NCI-H82 (cell line): ENCODE results near the gene C18orf63.
"Not testable (repeated sequence)": the region's sequence is repeated elsewhere in the genome, so short reads cannot be mapped to it uniquely, and the experiment has no call there.

ENCODE experiments used
- DNase-seq: peaks from one replicate; lab custom pipeline; 2025; lab: John Stamatoyannopoulos, UW

C18orf63 gene

GRCh38 chr18:74326791-74327190 is 11.2 kb downstream of the C18orf63 start:
- DNase-seq = not testable (repeated sequence)

- DNase-seq = no peak
Observed at GRCh38 chr18:74328206-74328605, 12.6 kb downstream of the C18orf63 start.

- DNase-seq = no peak
Observed at GRCh38 chr18:74329688-74330205, 14.1 kb downstream of the C18orf63 start.

- peak; percentile 3 for DNase-seq
Observed at GRCh38 chr18:74331404-74331803, 15.8 kb downstream of the C18orf63 start.

- no peak for DNase-seq
Observed at GRCh38 chr18:74333091-74333490, 17.5 kb downstream of the C18orf63 start.

GRCh38 chr18:74334242-74334893 is 18.7 kb downstream of the C18orf63 start:
- DNase-seq = no peak

- no peak for DNase-seq
Observed at GRCh38 chr18:74336656-74337055, 21.0 kb downstream of the C18orf63 start.

- DNase-seq = no peak
Observed at GRCh38 chr18:74337155-74337911, 21.7 kb downstream of the C18orf63 start.

GRCh38 chr18:74337912-74338309 is 22.3 kb downstream of the C18orf63 start:
- DNase-seq = no peak

- peak; percentile 35 for DNase-seq
Observed at GRCh38 chr18:74342416-74343043, 26.9 kb downstream of the C18orf63 start.

GRCh38 chr18:74346206-74346605 is 30.6 kb downstream of the C18orf63 start:
- no peak for DNase-seq

GRCh38 chr18:74348581-74348980 is 32.9 kb downstream of the C18orf63 start:
- no peak for DNase-seq

- no peak for DNase-seq
Observed at GRCh38 chr18:74351354-74351753, 35.7 kb downstream of the C18orf63 start.

- peak; percentile 47 for DNase-seq
Observed at GRCh38 chr18:74353169-74353775, 37.6 kb downstream of the C18orf63 start.

GRCh38 chr18:74356959-74357358 is 41.3 kb downstream of the C18orf63 start:
- DNase-seq = no peak

GRCh38 chr18:74360852-74361655 is 45.4 kb downstream of the C18orf63 start:
- DNase-seq = peak; percentile 19

- DNase-seq = no peak
Observed at GRCh38 chr18:74367905-74368304, 52.3 kb downstream of the C18orf63 start.

GRCh38 chr18:74368901-74369705 is 53.5 kb downstream of the C18orf63 start:
- DNase-seq = peak; percentile 27

GRCh38 chr18:74370115-74370514 is 54.5 kb downstream of the C18orf63 start:
- no peak for DNase-seq

- DNase-seq = no peak
Observed at GRCh38 chr18:74373428-74373827, 57.8 kb downstream of the C18orf63 start.

- DNase-seq = no peak
Observed at GRCh38 chr18:74375999-74376398, 60.4 kb downstream of the C18orf63 start.
